Measurements from ENCODE around the gene ITGA4.

Gene ITGA4

GRCh38 chr2:181517685-181518301 lies 60.6 kb downstream of the ITGA4 start:
- DNase-seq, result no peak

- no peak for DNase-seq
Measured at GRCh38 chr2:181520253-181520652, 63.1 kb downstream of the ITGA4 start.

GRCh38 chr2:181523756-181524155 lies 66.6 kb downstream of the ITGA4 start:
- DNase-seq, result no peak

GRCh38 chr2:181526014-181526413 lies 68.8 kb downstream of the ITGA4 start:
- DNase-seq, result no peak

- DNase-seq, result no peak
Measured at GRCh38 chr2:181527058-181527457, 69.9 kb downstream of the ITGA4 start.

- DNase-seq, result no peak
Measured at GRCh38 chr2:181528441-181528840, 71.3 kb downstream of the ITGA4 start.

GRCh38 chr2:181536730-181537129 lies 79.5 kb downstream of the ITGA4 start:
- no peak for DNase-seq

- no peak for DNase-seq
Measured at GRCh38 chr2:181540421-181540820, 83.2 kb downstream of the ITGA4 start.

- no peak for DNase-seq
Measured at GRCh38 chr2:181542170-181542569, 85.0 kb downstream of the ITGA4 start.

GRCh38 chr2:181546086-181546485 lies 88.9 kb downstream of the ITGA4 start:
- DNase-seq, result peak; percentile 3

- DNase-seq, result no peak
Measured at GRCh38 chr2:181552808-181553207, 95.6 kb downstream of the ITGA4 start.

- DNase-seq, result no peak
Measured at GRCh38 chr2:181553244-181553643, 96.1 kb downstream of the ITGA4 start.

GRCh38 chr2:181554061-181554830 lies 97.1 kb downstream of the ITGA4 start:
- DNase-seq, result no peak

- no peak for DNase-seq
Measured at GRCh38 chr2:181558371-181558770, 101.2 kb downstream of the ITGA4 start.

GRCh38 chr2:181563101-181563692 lies 106.0 kb downstream of the ITGA4 start:
- DNase-seq, result no peak

GRCh38 chr2:181566334-181567032 lies 109.3 kb downstream of the ITGA4 start:
- DNase-seq, result no peak

- DNase-seq, result no peak
Measured at GRCh38 chr2:181570059-181570458, 112.9 kb downstream of the ITGA4 start.

- no peak for DNase-seq
Measured at GRCh38 chr2:181570833-181571661, 113.9 kb downstream of the ITGA4 start.

- no peak for DNase-seq
Measured at GRCh38 chr2:181573140-181573736, 116.1 kb downstream of the ITGA4 start.

GRCh38 chr2:181574321-181574720 lies 117.1 kb downstream of the ITGA4 start:
- DNase-seq, result no peak

GRCh38 chr2:181575024-181575649 lies 118.0 kb downstream of the ITGA4 start:
- no peak for DNase-seq

GRCh38 chr2:181575650-181576025 lies 118.5 kb downstream of the ITGA4 start:
- no peak for DNase-seq
